SK-N-SH (cell line): ENCODE results near the gene PIGX. TPM values are rescaled to one million over a fixed set of nuclear protein-coding genes. Genes with fewer than 3 reads are reported as not detected.

Source experiments
- CTCF ChIA-PET: fragments of 300-600, 350-600 bp; formaldehyde crosslinking; extraction: SDS; loops from one replicate; lab custom pipeline; 2021; lab: Yijun Ruan, JAX
- POLR2A ChIA-PET: fragments of 350-600 bp; sonication (Branson Sonifier 250); formaldehyde crosslinking; extraction: SDS; loops from one replicate; lab custom pipeline; 2020; ENCODE audit warnings: antibody characterized with exemption, inconsistent platforms; lab: Yijun Ruan, JAX
- DNase-seq: peaks from one replicate; pipeline ENCODE4 v3.0.0; 2012
- H2AFZ ChIP-seq: fragments of 200-600 bp; sonication (generic); 2 replicates; pipeline ENCODE4 v1.8.1; 2016; ENCODE audit warnings: antibody characterized with exemption, mild to moderate bottlenecking, low read depth
- H3F3A ChIP-seq: fragments of 200-600 bp; sonication (generic); replicated peaks from 2 replicates; pipeline ENCODE3; 2016; ENCODE audit warnings: antibody characterized with exemption, mild to moderate bottlenecking; ENCODE audit not compliant: insufficient read depth
- H3K27ac ChIP-seq, 2 experiments: fragments of 200-500 bp in 1 of 2; fragments of 200-600 bp in 1 of 2; sonication (Bioruptor generic) in 1 of 2; sonication (generic), shearing (Covaris generic) in 1 of 2; 2 replicates each; pipeline versions ENCODE4 v1.5.1 to v1.6.1; 2014 to 2016; ENCODE audit warnings: low read depth in 2 of 2, inconsistent platforms in 1 of 2, low read length in 1 of 2, mild to moderate bottlenecking in 1 of 2, mixed read lengths in 1 of 2
- H3K27me3 ChIP-seq: fragments of 200-600 bp; sonication (generic), shearing (Covaris generic); 2 replicates; pipeline ENCODE4 v1.6.1; 2016; ENCODE audit warnings: mixed run types; ENCODE audit not compliant: insufficient read depth
- H3K36me3 ChIP-seq, 2 experiments: fragments of 200-500 bp in 1 of 2; fragments of 200-600 bp in 1 of 2; sonication (Bioruptor generic) in 1 of 2; sonication (generic) in 1 of 2; replicated peaks in 1 of 2; 2 replicates each; pipeline versions ENCODE3 to v1.5.1; 2014 to 2016; ENCODE audit warnings: low read length in 1 of 2, mild to moderate bottlenecking in 1 of 2; ENCODE audit not compliant: insufficient read depth in 2 of 2, control insufficient read depth in 1 of 2
- H3K4me1 ChIP-seq, 2 experiments: fragments of 200-500 bp in 1 of 2; fragments of 200-600 bp in 1 of 2; sonication (Bioruptor generic) in 1 of 2; sonication (generic), shearing (Covaris generic) in 1 of 2; 2 replicates each; pipeline versions ENCODE4 v1.5.1 to v1.6.1; 2014 to 2016; ENCODE audit warnings: low read depth in 1 of 2, low read length in 1 of 2, mixed run types in 1 of 2; ENCODE audit not compliant: insufficient read depth in 2 of 2, control insufficient read depth in 1 of 2
- H3K4me2 ChIP-seq: fragments of 200-600 bp; sonication (generic), shearing (Covaris generic); 2 replicates; pipeline ENCODE4 v1.6.1; 2017; ENCODE audit warnings: mixed run types
- H3K4me3 ChIP-seq, 2 experiments: fragments of 200-500 bp in 1 of 2; fragments of 200-600 bp in 1 of 2; sonication (Bioruptor generic) in 1 of 2; sonication (generic), shearing (Covaris generic) in 1 of 2; 2 replicates each; pipeline versions ENCODE4 v1.5.1 to v1.8.1; 2014 to 2016; ENCODE audit warnings: low read depth in 2 of 2, inconsistent platforms in 1 of 2, low read length in 1 of 2, mild to moderate bottlenecking in 1 of 2, mixed read lengths in 1 of 2, moderate library complexity in 1 of 2
- H3K79me2 ChIP-seq: fragments of 200-600 bp; sonication (generic); 2 replicates; pipeline ENCODE4 v1.8.1; 2017; ENCODE audit warnings: mild to moderate bottlenecking; ENCODE audit not compliant: insufficient read depth
- H3K9ac ChIP-seq: fragments of 200-600 bp; sonication (generic); 2 replicates; pipeline ENCODE4 v1.6.1; 2017; ENCODE audit warnings: mixed run types
- H3K9me2 ChIP-seq: fragments of 200-600 bp; sonication (generic); 2 replicates; pipeline ENCODE4 v1.6.1; 2017; ENCODE audit warnings: mixed run types
- H3K9me3 ChIP-seq: fragments of 200-600 bp; sonication (generic); 2 replicates; pipeline ENCODE4 v1.6.1; 2017; ENCODE audit warnings: mixed run types, mild to moderate bottlenecking, moderate library complexity
- H4K20me1 ChIP-seq: fragments of 200-600 bp; sonication (generic); 2 replicates; pipeline ENCODE4 v1.6.1; 2017; ENCODE audit warnings: mild to moderate bottlenecking, mixed run types; ENCODE audit not compliant: insufficient read depth
- CTCF ChIP-seq: fragments of 200-600 bp; sonication (generic); IDR thresholded peaks from 2 replicates; pipeline ENCODE4 v1.6.1; 2017; ENCODE audit warnings: antibody characterized with exemption, mild to moderate bottlenecking, moderate library complexity
- EP300 ChIP-seq, 2 experiments: IDR thresholded peaks; 2 replicates each; pipeline versions ENCODE4 v1.4.0 to v1.6.1; 2012; ENCODE audit warnings: borderline replicate concordance in 1 of 2, low read depth in 1 of 2, low read length in 1 of 2
- FOXJ3 ChIP-seq: sonication (generic); formaldehyde crosslinking; IDR thresholded peaks from 2 replicates; pipeline ENCODE4 v1.5.1; 2020; ENCODE audit warnings: mild to moderate bottlenecking, missing genetic modification reagents
- JUND ChIP-seq: IDR thresholded peaks from 2 replicates; pipeline ENCODE4 v1.4.0; 2012
- MAX ChIP-seq: IDR thresholded peaks from 2 replicates; pipeline ENCODE4 v1.4.0; 2012; ENCODE audit warnings: low read depth
- MXI1 ChIP-seq: IDR thresholded peaks from 2 replicates; pipeline ENCODE4 v1.6.1; 2012; ENCODE audit warnings: mild to moderate bottlenecking, low read depth, low read length, improper control_type of control experiment
- NFIC ChIP-seq: IDR thresholded peaks from 2 replicates; pipeline ENCODE4 v1.4.0; 2012; ENCODE audit warnings: borderline replicate concordance
- NRF1 ChIP-seq: IDR thresholded peaks from 2 replicates; pipeline ENCODE4 v1.6.1; 2012; ENCODE audit warnings: low read depth, mild to moderate bottlenecking, low read length
- POLR2AphosphoS5 ChIP-seq: IDR thresholded peaks from 2 replicates; pipeline ENCODE4 v1.6.1; 2012; ENCODE audit warnings: low read depth, low read length
- RAD21 ChIP-seq: IDR thresholded peaks from 2 replicates; pipeline ENCODE4 v1.6.1; 2012; ENCODE audit warnings: mild to moderate bottlenecking, low read length
- RCOR1 ChIP-seq: fragments of 150-350 bp; IDR thresholded peaks from 2 replicates; pipeline ENCODE4 v1.6.1; 2017; ENCODE audit warnings: antibody characterized with exemption, low read length
- REST ChIP-seq: IDR thresholded peaks from 2 replicates; pipeline ENCODE4 v1.6.1; 2012; ENCODE audit warnings: mild to moderate bottlenecking, low read depth, low read length, moderate library complexity
- RFX5 ChIP-seq: IDR thresholded peaks from 2 replicates; pipeline ENCODE4 v1.6.1; 2012; ENCODE audit warnings: mild to moderate bottlenecking, improper control_type of control experiment, low read length
- RXRA ChIP-seq: IDR thresholded peaks from 2 replicates; pipeline ENCODE4 v1.4.0; 2012; ENCODE audit warnings: low read depth, mild to moderate bottlenecking, borderline replicate concordance
- SIN3A ChIP-seq: IDR thresholded peaks from 2 replicates; pipeline ENCODE4 v1.6.1; 2012; ENCODE audit warnings: low read depth, mild to moderate bottlenecking, low read length, moderate library complexity, borderline replicate concordance
- SMC3 ChIP-seq: IDR thresholded peaks from 2 replicates; pipeline ENCODE4 v1.6.1; 2012; ENCODE audit warnings: low read depth, low read length, improper control_type of control experiment
- TCF12 ChIP-seq: IDR thresholded peaks from 2 replicates; pipeline ENCODE4 v1.4.0; 2012
- USF1 ChIP-seq: IDR thresholded peaks from 2 replicates; pipeline ENCODE4 v1.4.0; 2012; ENCODE audit warnings: low read depth, borderline replicate concordance
- WGBS: methylation state at CpG from one replicate; pipeline ENCODE4 v1.1.6; 2017; ENCODE audit warnings: low lambda C conversion rate; 5-methylcytosine and 5-hydroxymethylcytosine counted together
- polyA plus RNA-seq, 3 experiments: library from polyadenylated mRNA; depleted of rRNA; stranded (reverse); fragments of >200 nt; gene quantifications; 2 replicates each; pipeline ENCODE4 v1.2.3, GENCODE V29; 2012
- small RNA-seq, 7 experiments: library from RNA; depleted of rRNA; stranded (forward); fragments of <200 nt; gene quantifications; one replicate each; pipeline ENCODE3, GENCODE V24; 2012

PIGX gene
- polyA plus RNA-seq, 1 of the 3 experiments (the other 2 are of a cell fraction), result 15.5 TPM

GRCh38 chr3:196778755-196779154 lies 66.6 kb downstream of the PIGX start (continued):
- TF ChIP-seq USF1 (no peak), TCF12 (peak; percentile 96), RXRA (peak; percentile 80; the same call in 1 of the 2 replicates), CTCF (0 out of 2 replicates have a peak, but pooled peaks have one; percentile 12), NFIC (peak; percentile 81), SMC3 (no peak), SIN3A (peak; percentile 92; the same call in 1 of the 2 replicates)

GRCh38 chr3:196782511-196782910 lies 70.3 kb downstream of the PIGX start:
- CTCF ChIA-PET, result interaction anchor here (1.0 kb wide), 1 partner anchor 97 kb away, joined by 3 read pairs; no protein-coding TSS in a partner anchor
- Histone ChIP-seq H3K9ac (no peak overlapping the region), H3K9me2 (no peaks in the 10 kb centered on the region), H3K27me3 (no peaks in the 10 kb centered on the region), H3K9me3 (no peaks in the 10 kb centered on the region), H4K20me1 (peaks cover 36% of the 10 kb centered on the region), H3K4me2 (no peak overlapping the region), H3K4me1 (peaks cover 0 to 18% of the 10 kb centered on the region in 2 experiments), H2AFZ (no peak overlapping the region), H3K79me2 (peaks cover 87% of the 10 kb centered on the region), H3F3A (peaks cover 27% of the 10 kb centered on the region), H3K36me3 (peaks cover 16 to 42% of the 10 kb centered on the region in 2 experiments), H3K27ac (0 out of 4 replicates have a peak overlapping the region, but pooled peaks of 1 of the 2 experiments have one; percentile 11), H3K4me3 (no peak overlapping the region)
- 94% methylated on average over 4 of the region's 4 CpGs for WGBS
- POLR2A ChIA-PET, result no interaction called here
- TF ChIP-seq RAD21 (no peak), MXI1 (no peak), TCF12 (no peak), MAX (no peak), POLR2AphosphoS5 (no peak), RCOR1 (no peak), NRF1 (no peak), JUND (no peak), EP300 (IDR thresholded peaks at IDR 0.05; ENCODE audit: borderline replicate concordance in 1 of 2, low read depth in 1 of 2, low read length in 1 of 2) (no peak), FOXJ3 (CRISPR knock-in tag) (no peak), REST (no peak), RFX5 (no peak)
- DNase-seq, result no peak

Small RNA genes lying within 50 kb of the gene (small RNA-seq; reads per million reads assigned to genes)
- gene RNU4-89P, result 0 reads per million in 7 experiments
- gene RNU6-42P, result 0.29 to 6.2 (median 1.5) reads per million in 7 experiments
- gene RNU6-646P, result 0 reads per million in 7 experiments

Other genes starting within 250 kb of the PIGX start
- gene RNF168, start 208.6 kb upstream of the PIGX start, polyA plus RNA-seq (2012; rRNA removed), result 1.8 and 1.9 TPM in 2 replicates
- gene SMCO1, start 197.0 kb upstream of the PIGX start, polyA plus RNA-seq (2012; rRNA removed), result not detected in 2 replicates
- gene WDR53, start 143.8 kb upstream of the PIGX start, polyA plus RNA-seq (2012; rRNA removed), result 7.0 and 9.3 TPM in 2 replicates
- 3.2 and 4.2 TPM in 2 replicates for gene FBXO45, start 143.7 kb upstream of the PIGX start, polyA plus RNA-seq (2012; rRNA removed)
- 0.19 and 0.25 TPM in 2 replicates for gene NRROS, start 72.7 kb upstream of the PIGX start, polyA plus RNA-seq (2012; rRNA removed)
- gene CEP19, start 127 bp upstream of the PIGX start, polyA plus RNA-seq (2012; rRNA removed), result 2.6 and 3.0 TPM in 2 replicates
- 27.9 and 28.8 TPM in 2 replicates for gene PAK2, start 27.5 kb downstream of the PIGX start, polyA plus RNA-seq (2012; rRNA removed)
- 7.5 and 11.8 TPM in 2 replicates for gene SENP5, start 155.5 kb downstream of the PIGX start, polyA plus RNA-seq (2012; rRNA removed)
- gene NCBP2, start 230.2 kb downstream of the PIGX start, polyA plus RNA-seq (2012; rRNA removed), result 112 and 128 TPM in 2 replicates